NCI-H1694 treated with DMSO at 0.1 percent for 48 hours (cell line): Measurements from ENCODE around the gene UGT1A7.

Source experiments
- DNase-seq: peaks from one replicate; lab custom pipeline; 2025; lab: John Stamatoyannopoulos, UW

Gene UGT1A7

GRCh38 chr2:233761040-233761769, 79.5 kb downstream of the UGT1A7 start:
- DNase-seq: no peak

- DNase-seq: no peak
Measured at GRCh38 chr2:233764264-233764663, 82.6 kb downstream of the UGT1A7 start.

GRCh38 chr2:233764761-233765160, 83.1 kb downstream of the UGT1A7 start:
- DNase-seq: no peak

GRCh38 chr2:233766416-233766815, 84.7 kb downstream of the UGT1A7 start:
- no peak for DNase-seq

- DNase-seq: no peak
Measured at GRCh38 chr2:233768076-233768475, 86.4 kb downstream of the UGT1A7 start.

- no peak for DNase-seq
Measured at GRCh38 chr2:233769260-233769659, 87.6 kb downstream of the UGT1A7 start.

- no peak for DNase-seq
Measured at GRCh38 chr2:233772153-233772552, 90.5 kb downstream of the UGT1A7 start.

- no peak for DNase-seq
Measured at GRCh38 chr2:233772583-233772982, 90.9 kb downstream of the UGT1A7 start.

- no peak for DNase-seq
Measured at GRCh38 chr2:233773854-233774253, 92.2 kb downstream of the UGT1A7 start.

GRCh38 chr2:233775414-233775813, 93.7 kb downstream of the UGT1A7 start:
- DNase-seq: no peak

- no peak for DNase-seq
Measured at GRCh38 chr2:233778030-233778429, 96.3 kb downstream of the UGT1A7 start, which contains the start of gene MROH2A. Gene MROH2A, plus strand, starts transcription at chr2:233778330. Its CDS starts 1,029 bp downstream, at chr2:233779359.

GRCh38 chr2:233779722-233780121, 98.0 kb downstream of the UGT1A7 start:
- no peak for DNase-seq

- DNase-seq: no peak
Measured at GRCh38 chr2:233780771-233781170, 99.1 kb downstream of the UGT1A7 start.

GRCh38 chr2:233789554-233789953, 107.9 kb downstream of the UGT1A7 start:
- no peak for DNase-seq

- no peak for DNase-seq
Measured at GRCh38 chr2:233791151-233791882, 109.6 kb downstream of the UGT1A7 start.

- no peak for DNase-seq
Measured at GRCh38 chr2:233791883-233792329, 110.2 kb downstream of the UGT1A7 start.

- no peak for DNase-seq
Measured at GRCh38 chr2:233792720-233793119, 111.0 kb downstream of the UGT1A7 start.

- DNase-seq: no peak
Measured at GRCh38 chr2:233793465-233794127, 111.9 kb downstream of the UGT1A7 start.

GRCh38 chr2:233794128-233794658, 112.5 kb downstream of the UGT1A7 start:
- DNase-seq: no peak

- no peak for DNase-seq
Measured at GRCh38 chr2:233795735-233796171, 114.1 kb downstream of the UGT1A7 start.

GRCh38 chr2:233796254-233796653, 114.6 kb downstream of the UGT1A7 start:
- DNase-seq: no peak

GRCh38 chr2:233798335-233799086, 116.8 kb downstream of the UGT1A7 start:
- DNase-seq: no peak
